GM19395 (cell line): ENCODE results near the gene WDR82.

Source experiments
- ATAC-seq: cut with Tn5 transposase; IDR thresholded peaks from one replicate; pipeline ENCODE4 v1.9.1; 2021; ENCODE audit warnings: mild to moderate bottlenecking, moderate library complexity; ENCODE audit not compliant: unreplicated experiment

The WDR82 gene

GRCh38 chr3:52227117-52227516, 51.3 kb downstream of the WDR82 start:
- ATAC-seq = no peak

DNA sequence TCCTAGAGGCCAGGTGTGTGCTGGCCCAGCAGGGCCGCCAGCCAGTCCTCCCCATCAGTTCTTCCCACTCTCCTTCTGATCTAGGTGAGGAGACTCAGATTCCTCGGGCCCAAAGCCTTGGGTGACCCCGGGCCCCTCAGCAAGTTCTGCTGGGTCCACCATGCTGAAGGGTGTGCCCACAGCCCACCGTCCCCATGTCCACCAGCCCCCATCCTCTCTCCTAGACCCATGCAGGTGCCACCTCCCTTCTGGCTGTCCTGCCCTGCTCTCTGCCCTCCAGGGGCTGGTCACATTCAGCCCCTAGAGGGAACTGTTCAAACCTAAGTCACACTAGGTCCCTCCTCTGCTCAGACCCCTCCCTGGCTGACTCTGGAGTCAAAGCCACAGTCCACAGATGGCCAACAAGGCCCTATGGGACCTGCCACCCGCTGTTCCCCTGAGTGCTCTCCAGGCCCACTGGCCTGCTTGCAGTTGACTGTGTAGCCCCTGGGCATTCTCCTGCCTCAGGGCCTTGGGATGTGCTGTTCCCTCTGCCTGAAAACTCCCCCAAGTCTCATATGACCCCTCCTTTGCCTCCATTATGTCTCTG, 52.1 kb downstream of the WDR82 start:
- peak; percentile 17 for ATAC-seq

DNA sequence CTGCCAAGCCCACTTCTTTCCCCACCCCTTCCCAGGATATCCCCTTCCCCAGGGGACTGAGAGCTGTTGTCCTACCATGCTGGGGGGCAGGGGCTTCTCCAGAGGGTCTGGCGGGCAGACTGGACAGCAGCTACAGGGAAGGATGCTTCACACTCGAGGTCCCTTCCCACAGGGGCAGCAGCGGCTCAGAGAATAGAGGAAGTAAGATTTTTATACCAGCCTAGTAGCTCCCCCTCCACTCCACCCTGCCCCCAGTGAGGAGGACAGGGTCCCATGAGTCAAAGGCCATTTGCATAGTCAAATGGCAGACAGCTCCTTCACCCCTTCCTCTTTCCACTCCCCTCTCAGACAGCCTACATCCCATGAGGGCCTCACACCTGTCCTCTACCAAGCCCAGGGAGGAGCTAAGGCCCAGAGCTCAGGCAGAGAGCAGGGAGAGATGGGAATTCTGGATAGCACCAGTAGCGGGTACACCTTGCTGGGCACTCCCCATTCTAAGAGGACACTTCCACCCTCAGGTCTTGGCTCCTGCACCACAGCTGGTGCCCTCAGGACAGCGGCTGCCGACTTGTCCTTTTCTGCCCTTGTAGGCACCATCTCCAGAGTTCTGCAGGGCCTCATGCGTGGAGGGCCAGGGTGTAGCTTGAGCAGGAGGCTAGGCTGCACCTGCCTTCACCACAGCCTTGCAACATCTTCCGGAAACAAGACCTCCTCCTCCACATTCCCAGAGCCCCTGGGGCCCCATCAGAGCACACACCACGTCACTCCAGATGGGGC, 52.8 kb downstream of the WDR82 start, which contains the start of gene TLR9:
Gene TLR9, minus strand, starts transcription at position 194 of the 777 bp plus-strand sequence. Its CDS starts 116 bp downstream, at position 78.
- ATAC-seq = peak; percentile 78

DNA sequence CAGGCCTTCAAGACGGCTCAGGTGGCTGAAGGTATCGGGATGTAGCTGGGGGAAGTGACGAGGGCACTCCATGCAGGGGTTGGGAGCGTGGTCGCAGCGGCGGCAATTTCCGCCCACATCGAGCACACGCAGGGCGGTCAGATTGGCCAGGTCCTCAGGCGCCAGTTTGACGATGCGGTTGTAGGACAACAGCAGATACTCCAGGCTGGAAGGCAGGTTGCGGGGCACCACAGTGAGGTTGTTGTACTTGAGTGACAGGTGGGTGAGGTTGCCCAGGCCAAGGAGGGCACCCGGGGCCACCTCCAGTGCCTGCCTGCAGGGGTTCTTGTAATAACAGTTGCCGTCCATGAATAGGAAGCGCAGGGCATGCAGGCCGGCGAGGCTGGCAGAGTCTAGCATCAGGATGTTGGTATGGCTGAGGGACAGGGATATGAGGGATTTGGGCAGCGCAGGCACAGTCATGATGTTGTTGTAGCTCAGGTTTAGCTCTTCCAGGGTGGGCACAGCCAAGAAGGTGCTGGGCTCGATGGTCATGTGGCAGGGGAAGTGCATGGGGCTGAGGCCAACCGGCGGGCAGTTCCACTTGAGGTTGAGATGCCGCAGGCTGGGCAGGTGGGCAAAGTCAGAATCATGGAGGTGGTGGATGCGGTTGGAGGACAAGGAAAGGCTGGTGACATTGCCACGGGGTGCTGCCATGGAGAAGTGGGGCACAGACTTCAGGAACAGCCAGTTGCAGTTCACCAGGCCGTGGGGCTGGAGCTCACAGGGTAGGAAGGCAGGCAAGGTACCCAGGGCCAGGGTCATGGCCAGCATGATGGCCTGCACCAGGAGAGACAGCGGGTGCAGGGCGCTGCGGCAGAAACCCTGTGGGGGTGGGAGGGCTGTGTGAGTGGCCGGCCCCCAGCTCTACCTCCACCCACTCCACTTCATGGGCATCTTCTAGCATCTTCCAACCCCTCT, 54.7 kb downstream of the WDR82 start:
- no peak for ATAC-seq

GRCh38 chr3:52222319-52223221, 55.9 kb downstream of the WDR82 start:
- ATAC-seq = no peak

- no peak for ATAC-seq
Observed at GRCh38 chr3:52221563-52222318, 56.7 kb downstream of the WDR82 start.

- ATAC-seq = no peak
Observed at GRCh38 chr3:52221141-52221562, 57.3 kb downstream of the WDR82 start.

DNA sequence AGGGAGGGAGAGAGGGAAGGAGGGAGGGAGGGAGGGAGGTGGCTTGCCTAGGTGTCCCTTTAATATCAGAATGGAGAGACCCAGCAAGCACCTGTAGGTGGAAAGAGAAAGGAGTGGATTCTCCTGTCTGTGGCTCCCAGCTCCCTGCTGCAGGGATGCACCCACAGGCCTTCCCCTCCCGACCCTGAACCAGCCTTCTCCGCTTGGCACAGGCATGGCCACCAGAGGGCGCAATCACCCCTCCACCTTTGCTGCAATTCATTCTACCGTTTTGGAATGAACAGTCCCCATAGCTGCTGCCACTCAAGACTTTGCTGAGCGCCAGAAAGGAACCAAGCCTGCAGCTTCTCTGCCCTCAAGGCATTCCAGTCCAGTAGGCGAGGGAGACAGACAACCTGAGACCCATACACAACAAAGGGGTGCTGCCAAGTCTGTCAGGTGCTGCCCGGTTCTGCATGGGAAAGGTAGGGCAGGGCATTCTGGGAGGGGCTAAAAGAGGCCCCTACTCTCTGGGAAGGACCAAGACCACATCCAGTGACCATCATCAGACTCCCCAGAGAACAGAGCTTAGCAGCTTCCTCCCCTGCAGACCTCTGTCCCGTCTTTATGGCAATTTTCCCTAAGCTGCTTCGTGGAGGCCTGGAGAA, 57.9 kb downstream of the WDR82 start:
- peak; percentile 52 for ATAC-seq

DNA sequence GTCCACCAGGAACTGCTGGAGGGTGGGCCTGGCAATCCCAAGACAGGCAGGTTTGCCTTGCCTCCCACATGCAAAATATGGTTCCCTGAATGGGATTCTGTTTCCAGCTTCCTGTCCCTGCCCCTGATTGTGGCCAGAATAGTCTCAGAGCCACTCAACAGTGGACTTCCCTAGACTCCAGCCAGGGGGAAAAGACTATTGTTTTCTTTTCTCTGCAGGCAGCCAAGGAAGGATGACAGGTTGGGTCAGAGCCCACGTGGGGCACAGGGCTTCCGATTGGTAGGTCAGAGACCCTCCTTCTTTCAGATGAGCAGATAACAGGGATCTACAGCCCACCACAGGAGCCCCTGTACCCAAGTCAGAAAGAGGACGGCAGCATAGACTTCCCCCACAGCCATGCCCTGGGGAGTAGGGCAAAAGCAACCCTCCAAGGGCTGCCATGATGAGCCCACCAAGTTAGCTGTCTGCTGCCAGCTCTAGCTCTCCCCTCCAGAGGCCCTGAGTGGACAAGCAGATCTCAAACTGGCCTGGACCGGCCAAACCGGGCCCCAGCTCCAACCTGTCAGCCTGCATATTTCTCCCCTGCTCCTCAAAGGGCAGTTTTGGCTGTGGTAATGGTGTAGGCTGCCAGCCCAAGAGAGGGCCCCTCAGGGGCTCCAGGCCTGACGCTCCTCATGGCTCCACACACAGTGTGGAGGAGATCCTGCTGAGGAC, 59.4 kb downstream of the WDR82 start:
- no peak for ATAC-seq

DNA sequence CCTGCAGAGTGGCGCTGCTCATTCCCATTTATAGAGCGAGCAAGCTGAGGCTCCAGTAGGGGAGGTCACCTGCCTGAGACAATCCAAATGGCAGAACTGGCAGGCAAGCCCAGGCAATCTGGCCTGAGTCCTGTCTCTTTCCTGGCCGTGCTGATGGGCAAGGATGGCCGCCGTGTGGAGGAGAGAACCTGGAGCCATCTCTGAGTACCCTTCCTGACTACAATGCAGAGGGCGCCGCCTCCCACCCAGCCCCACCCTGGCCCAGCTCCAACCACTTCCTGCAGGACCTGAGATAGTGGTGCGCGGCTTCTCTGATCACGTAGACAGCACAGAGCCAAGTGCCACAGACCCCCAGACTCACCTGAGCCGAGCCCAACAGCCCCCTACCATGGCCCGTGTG, 60.0 kb downstream of the WDR82 start:
- no peak for ATAC-seq

DNA sequence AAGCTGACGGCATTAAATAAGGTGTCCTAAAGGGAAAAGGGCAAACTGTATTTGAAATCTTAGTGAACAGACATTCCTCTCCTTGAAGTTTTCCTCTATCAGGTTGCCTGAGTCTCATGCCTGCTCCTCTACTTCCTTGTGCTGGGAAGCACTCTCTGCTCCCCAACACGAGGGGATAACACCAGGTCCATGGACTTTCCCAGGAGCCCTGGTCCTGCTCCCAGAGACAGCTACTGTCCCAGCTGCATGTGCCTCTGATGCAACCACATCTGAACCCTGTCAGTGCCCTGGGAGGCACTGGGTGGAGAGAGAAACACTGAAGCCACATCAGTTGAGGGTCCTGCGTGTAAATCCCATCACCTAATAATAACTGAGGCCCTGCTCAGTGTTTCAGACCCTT, 60.4 kb downstream of the WDR82 start:
- ATAC-seq = no peak

DNA sequence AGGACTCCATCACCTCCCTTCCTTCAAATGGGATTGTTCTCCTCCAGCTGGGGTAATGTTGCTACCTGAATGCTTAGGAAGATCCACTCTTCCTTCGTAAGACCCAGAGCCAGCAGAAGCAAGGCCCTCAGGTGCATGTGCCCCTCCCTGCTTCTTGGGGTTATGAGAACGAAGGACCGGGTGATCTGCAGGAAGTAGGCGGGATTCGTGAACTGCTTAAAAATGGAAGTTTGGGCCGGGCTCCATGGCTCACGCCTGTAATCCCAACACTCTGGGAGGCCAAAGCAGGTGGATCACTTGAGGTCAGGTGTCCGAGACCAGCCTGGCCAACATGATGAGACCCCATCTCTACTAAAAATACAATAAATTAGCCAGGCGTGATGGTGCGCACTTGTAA, 61.0 kb downstream of the WDR82 start:
- no peak for ATAC-seq

- no peak for ATAC-seq
Observed at GRCh38 chr3:52216585-52217408, 61.7 kb downstream of the WDR82 start.

GRCh38 chr3:52215351-52215750, 63.1 kb downstream of the WDR82 start:
- ATAC-seq = no peak

DNA sequence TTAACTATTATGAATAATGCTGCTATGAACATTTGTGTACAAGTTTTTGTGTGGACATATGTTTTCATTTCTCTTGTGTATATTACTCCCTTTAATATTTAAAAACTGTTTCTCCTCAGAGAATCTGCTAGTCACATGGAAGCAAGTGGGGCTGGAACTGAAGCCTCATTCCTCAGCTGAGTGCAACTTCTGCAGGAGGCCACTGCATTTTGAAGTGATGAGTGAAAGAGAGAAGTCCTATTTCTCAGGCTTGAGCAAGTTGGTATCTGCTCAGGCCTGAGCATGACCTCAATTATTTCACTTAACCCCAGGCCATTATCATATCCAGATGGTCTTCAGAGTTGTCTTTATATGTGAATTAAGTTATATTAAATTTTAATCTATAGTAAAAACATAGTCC, 64.5 kb downstream of the WDR82 start:
- no peak for ATAC-seq

DNA sequence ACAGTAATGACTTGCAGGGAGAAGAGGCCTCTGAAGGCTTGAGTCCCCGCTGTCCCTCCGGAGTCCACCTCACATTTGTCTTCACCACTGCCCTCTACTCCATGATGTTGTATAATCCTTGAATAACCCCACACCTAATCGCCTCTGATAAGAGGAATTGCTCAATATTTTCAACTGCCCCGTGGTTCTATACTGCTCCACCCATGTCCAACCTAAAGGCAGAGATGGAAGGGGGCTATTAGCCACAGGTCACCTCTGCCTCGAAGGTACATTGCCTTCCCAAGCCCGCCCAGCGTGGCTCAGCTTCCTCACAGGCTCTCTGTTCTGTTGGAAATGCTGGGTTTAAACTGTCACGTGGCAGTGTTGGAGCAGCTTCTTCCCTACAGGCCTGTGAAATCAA, 65.4 kb downstream of the WDR82 start:
- ATAC-seq = no peak

DNA sequence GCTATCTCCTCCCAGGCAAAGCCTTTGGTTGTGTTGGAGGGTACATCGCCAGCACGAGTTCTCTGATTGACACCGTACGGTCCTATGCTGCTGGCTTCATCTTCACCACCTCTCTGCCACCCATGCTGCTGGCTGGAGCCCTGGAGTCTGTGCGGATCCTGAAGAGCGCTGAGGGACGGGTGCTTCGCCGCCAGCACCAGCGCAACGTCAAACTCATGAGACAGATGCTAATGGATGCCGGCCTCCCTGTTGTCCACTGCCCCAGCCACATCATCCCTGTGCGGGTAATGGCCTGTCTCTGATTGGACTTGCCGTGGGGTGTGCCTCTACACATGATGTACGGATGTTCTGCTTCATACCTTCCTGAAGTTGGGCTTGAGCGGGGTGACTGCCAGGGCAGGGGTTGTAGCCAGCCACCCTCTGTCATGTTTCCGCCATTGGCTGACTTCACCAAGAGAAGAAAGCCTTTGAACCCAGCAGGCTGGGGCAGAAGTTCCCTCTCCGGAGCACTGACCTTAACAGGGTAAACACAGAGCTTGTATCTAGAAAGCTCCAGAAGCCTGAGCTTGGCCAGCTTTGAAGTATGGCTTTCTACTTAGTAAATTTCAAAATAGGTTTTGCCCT, 67.1 kb downstream of the WDR82 start:
- ATAC-seq = no peak
